Stimulated activated CD8-positive, alpha-beta memory T cell treated with anti-CD3 and anti-CD28 coated beads, Interleukin-7, amount 100 ng/mL, for 4 hours (primary cell): ENCODE measurements around the gene PCDHA9.
"Not testable (repeated sequence)": the region's sequence is repeated elsewhere in the genome, so short reads cannot be mapped to it uniquely, and the experiment has no call there.

Source experiments
- DNase-seq, 2 donors: peaks; one replicate each; pipeline ENCODE4 v3.0.0-alpha.2; 2020; ENCODE audit warnings: low read depth in 2 of 2

PCDHA9 gene

GRCh38 chr5:140835622-140836510, 12.3 kb upstream of the PCDHA9 start:
- DNase-seq = no peak

- DNase-seq = no peak
These were observed 6.9 kb upstream of the PCDHA9 start, which contains the start of gene PCDHA8 for GRCh38 chr5:140840978-140841962. TSS of gene PCDHA8 (plus strand) at chr5:140841187. CDS start at chr5:140841322, 135 bp downstream.

- DNase-seq = no peak
These were observed 5.1 kb upstream of the PCDHA9 start for GRCh38 chr5:140842798-140843733.

- not testable (repeated sequence) for DNase-seq
These were observed 1.9 kb downstream of the PCDHA9 start for GRCh38 chr5:140849831-140850634.

- DNase-seq = no peak
These were observed 7.8 kb downstream of the PCDHA9 start, which contains the start of gene PCDHA10 for GRCh38 chr5:140855772-140856674. TSS of gene PCDHA10 (plus strand) at chr5:140855897. CDS start at chr5:140856049, 152 bp downstream.

- no peak for DNase-seq
These were observed 9.2 kb downstream of the PCDHA9 start for GRCh38 chr5:140857177-140857986.

- no peak for DNase-seq
These were observed 9.7 kb downstream of the PCDHA9 start for GRCh38 chr5:140857987-140858240.

- no peak for DNase-seq
These were observed 14.5 kb downstream of the PCDHA9 start for GRCh38 chr5:140862441-140863295.

- no peak for DNase-seq
These were observed 20.8 kb downstream of the PCDHA9 start, which contains the start of gene PCDHA11 for GRCh38 chr5:140868721-140869554. TSS of gene PCDHA11 (plus strand) at chr5:140868957. CDS start at chr5:140869104, 147 bp downstream.

GRCh38 chr5:140869555-140869886, 21.3 kb downstream of the PCDHA9 start:
- DNase-seq = no peak

- DNase-seq = no peak
These were observed 22.3 kb downstream of the PCDHA9 start for GRCh38 chr5:140870221-140871201.

- no peak for DNase-seq
These were observed 27.2 kb downstream of the PCDHA9 start, which contains the start of gene PCDHA12 for GRCh38 chr5:140875085-140876065. TSS of gene PCDHA12 (plus strand) at chr5:140875308. CDS start at chr5:140875473, 165 bp downstream.

- DNase-seq = not testable (repeated sequence)
These were observed 28.5 kb downstream of the PCDHA9 start for GRCh38 chr5:140876541-140877261.

GRCh38 chr5:140877262-140877581, 29.0 kb downstream of the PCDHA9 start:
- DNase-seq = no peak
